NCI-H1436 treated with DMSO at 0.1 percent for 48 hours (cell line): ENCODE results near the gene MRGPRF.

Experiments
- DNase-seq: peaks from one replicate; lab custom pipeline; 2025; lab: John Stamatoyannopoulos, UW

Gene MRGPRF

DNA sequence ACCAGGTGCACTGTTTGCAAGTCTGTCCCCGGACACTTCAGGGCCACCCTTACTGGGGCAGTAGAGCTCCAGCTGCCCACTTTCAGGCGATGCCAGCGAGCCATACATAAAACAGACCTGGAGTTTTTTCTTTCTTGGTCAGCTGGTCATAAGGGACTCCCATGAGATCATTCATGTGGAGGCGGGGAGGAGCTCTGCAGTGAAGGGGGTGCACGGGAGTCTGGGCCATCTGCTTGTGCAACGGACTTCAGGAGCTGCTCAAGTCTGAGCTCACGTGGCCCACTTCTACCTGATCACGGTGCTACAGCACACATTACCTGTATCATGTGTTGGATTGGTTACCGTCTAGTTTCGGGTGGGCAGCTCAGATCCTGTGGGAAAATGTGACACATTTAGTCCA, 9.2 kb upstream of the MRGPRF start:
- DNase-seq: no peak

DNA sequence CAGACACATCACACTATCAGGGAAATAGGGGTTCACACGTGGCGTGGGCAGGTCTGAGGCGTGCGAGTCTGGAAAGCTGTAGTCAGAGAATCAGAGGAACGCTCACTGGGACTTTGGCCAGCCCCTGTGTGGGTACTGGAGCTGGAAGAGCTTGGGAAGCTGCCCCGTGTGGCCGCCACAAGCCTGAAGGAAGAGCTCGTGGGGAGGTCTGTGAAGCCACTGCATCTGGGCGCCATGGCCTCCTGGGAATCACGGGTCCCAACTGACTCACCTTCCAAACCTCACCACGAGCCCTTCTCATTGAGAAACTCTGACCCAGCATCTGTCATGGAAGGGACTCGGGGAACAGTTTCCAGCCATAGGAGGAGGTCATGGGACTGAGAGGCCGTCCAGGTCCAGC, 5.9 kb upstream of the MRGPRF start:
- DNase-seq: no peak

DNA sequence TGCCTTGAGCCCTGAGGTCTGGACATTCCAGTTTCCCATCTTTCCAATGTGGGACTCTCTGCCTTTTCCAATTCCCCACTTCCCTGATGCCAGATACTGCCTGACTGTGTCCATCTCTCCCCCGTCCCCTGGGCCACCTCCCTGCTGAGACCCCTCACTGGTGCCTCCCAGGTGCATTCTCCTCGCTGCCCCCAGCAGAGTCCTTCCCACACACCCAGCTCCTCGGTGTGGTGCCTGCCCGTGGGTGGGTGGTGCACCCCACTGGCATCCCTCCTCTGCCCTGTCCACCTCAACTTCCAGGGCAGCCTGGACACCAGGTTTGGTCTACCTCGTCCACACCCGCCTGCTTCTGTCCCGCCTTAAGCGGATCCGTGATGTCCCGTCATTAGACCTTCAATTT, 4.9 kb upstream of the MRGPRF start:
- no peak for DNase-seq

- no peak for DNase-seq
Measured at GRCh38 chr11:69014898-69015549, 2.0 kb upstream of the MRGPRF start.

DNA sequence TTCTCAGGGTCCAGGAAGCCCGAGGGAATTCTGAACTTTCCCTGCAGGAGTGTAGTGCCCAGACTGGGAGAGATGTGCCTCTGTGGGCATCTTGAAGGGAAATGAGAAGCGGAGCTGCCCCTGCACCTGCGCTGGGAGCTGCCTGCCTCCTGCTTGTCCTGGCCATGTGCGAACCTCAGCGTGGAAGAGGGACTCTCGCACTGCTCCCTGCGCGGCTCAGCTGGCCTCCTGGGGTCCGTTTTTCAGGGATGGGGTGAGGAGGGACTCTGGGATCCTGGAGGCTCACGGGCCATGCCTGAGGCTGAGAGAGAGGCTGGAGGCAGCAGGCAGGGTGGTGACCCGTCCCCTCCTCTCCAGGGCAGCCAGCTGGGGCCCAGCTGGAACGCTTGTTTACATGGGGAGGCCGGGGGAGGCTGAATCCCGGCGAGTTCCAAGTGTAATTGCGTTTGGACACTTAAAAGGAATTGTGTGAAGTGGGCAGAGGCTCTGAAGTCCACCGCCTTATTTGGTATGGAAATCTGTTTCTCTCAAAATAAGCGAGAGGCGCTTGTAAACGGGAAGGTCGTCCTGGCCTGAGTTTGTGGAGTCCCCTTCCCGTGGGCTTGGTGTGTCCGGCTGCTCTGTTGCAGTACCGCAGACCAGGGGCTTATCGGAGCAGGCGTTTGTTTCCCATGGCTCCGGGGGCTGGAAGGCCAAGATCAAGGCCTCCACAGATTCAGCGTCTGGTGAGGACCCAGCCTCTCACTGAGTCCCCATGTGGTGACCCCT, 1.2 kb upstream of the MRGPRF start:
- DNase-seq: no peak

DNA sequence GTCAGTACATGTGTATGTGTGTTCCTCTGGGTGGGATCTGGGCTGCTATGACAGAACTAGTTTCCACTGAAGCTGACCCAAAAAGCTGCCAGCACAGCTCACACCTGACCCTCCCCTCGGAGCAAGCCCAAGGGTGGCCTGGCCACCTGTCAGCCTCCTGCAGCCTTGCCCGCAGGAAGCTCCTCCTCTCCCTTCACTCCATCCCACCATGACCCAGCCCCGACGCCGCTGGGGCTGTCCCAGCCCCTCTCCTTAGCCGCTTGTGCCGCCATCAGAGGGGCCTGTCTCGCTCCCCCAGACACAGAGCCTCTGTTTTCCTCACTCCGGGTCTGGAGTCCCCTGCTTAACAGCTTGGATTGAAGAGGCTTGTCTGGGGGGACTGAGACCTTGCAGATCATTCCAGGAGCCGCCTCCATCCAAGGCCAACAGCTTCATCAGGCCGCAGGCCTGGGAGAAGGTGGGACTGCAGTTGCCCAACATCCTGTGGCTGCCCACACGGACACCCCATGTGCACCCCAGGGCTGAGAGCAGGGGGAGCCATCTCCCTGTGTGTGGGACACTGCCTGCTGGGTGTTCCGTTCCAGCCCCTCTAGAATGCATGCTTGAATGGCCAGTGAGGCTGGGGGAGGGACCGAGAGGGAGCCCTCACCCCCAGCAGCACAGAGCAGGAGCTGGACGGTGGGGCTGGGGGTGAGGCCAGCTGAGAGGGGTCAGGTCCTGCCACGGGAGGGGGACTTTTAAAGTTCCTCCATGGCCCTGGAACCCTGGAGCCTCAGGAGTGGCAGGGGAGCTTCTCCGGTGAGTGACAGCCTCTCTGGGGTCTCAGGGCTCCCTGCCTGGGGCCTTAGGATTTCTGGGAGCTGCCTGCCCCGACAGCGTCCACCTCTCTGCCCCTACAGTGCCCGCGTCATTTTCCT, 696 bp downstream of the MRGPRF start:
- DNase-seq: no peak

- no peak for DNase-seq
Measured at GRCh38 chr11:69011624-69012091, 1.4 kb downstream of the MRGPRF start.

DNA sequence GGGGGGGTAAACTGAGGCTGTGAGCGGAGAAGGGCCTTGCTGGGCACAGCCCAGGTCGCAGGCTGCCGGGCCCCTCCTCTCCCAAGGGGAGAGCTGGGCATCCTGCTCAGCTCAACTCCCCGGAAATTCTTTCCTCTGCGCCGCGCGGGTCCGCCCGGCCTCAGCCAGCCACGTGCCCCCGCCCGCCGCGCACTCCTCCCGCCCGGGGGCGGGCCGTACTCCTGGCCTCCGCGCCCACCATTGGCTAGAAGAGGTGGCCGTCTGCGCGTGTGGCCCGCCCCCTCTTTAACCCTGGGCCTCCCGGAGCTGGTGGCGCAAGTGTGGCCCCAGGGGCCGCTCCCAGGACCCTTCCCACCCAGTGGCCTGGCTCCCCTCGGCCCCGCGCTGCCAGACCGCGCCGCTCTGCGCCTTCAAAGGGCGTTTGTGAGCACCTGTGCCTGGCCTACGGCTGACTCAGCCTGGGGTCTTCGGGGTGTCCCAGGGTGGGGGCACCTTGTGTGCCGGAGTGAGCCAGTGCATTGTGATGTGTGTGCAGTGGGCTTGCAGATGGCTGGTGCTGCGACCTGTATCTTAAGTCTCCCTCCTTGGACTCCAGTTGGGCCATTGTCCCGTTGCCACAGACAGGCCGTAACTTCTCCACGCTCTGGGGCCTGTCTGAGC, 2.0 kb downstream of the MRGPRF start:
- DNase-seq: no peak

DNA sequence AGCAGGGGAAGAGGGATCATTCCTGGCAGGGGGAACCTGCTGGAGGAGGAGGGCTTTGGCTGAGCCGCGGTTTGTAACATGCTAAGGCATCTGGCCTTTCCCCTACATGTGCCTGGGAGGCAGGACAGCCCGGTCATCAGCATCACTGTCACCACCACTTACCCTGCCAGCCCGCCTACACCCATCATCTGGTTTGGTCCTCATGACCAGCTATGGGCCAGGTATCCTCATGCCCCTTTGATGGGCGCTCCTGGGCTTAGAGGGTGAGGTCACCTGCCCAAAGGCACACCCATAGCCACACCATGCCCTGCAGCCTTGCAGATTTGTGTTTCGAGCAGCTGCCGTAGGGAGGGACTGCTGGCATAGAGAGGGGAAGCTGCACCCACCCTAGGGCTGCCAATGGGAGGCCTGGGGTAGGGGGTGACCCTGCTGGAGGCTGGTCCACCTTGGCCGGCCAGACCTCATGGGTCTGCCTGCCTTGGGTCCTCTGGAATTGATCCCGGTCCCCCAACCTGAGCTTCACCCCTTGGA, 2.6 kb downstream of the MRGPRF start:
- no peak for DNase-seq

- no peak for DNase-seq
Measured at GRCh38 chr11:69009441-69010211, 3.4 kb downstream of the MRGPRF start.

GRCh38 chr11:69008737-69009440, 4.2 kb downstream of the MRGPRF start:
- no peak for DNase-seq

- DNase-seq: no peak
Measured at GRCh38 chr11:69007975-69008381, 5.1 kb downstream of the MRGPRF start.

DNA sequence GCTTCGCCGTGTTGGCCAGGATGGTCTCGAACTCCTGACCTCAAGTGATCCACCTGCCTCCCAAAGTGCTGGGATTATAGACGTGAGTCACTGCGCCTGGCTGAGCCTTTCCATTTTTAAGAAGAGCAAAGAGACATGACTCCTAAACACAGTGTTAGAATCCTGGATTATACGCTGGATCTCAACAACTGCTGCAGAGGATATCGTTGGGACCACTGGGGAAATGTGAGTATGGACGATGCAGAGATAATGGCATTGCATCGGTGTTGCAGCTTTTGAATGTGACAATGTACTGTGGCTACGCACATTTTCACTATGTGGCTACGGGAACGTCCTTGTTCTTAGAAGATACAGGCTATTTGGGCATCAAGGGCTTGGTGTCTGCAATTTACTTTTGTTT, 6.2 kb downstream of the MRGPRF start:
- DNase-seq: no peak

DNA sequence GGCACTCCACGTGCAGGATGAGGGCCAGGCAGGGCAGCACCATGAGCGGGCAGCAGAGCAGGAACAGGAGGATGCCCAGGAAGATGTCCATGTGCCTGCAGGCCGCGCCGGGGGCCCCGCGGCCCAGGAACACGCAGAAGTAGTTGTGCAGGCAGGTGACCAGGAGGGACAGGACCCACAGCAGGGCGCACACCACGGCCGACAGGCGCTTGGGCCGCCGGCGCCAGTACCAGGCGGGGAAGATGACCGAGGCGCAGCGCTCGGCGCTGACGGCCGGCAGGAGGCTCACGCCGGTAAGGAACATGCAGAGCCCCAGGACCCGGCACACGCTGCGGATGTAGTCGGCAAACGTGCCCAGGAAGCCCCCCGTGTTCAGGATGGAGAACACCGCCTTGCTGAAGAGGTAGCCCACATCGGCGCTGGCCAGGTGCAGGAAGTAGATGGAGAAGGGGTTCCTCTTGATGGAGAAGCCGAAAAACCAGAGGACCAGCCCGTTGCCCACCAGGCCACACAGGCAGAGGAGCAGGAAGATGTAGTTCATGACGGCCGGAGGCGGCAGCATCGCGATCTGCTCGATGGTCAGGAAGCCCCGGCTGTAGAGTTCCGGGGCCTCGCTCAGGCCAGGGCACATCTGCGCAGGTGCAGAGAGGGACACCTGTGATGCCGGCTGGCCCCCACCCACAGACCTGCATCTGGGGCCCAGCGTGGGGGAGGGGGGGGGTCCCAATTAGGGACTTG, 7.2 kb downstream of the MRGPRF start:
- no peak for DNase-seq

DNA sequence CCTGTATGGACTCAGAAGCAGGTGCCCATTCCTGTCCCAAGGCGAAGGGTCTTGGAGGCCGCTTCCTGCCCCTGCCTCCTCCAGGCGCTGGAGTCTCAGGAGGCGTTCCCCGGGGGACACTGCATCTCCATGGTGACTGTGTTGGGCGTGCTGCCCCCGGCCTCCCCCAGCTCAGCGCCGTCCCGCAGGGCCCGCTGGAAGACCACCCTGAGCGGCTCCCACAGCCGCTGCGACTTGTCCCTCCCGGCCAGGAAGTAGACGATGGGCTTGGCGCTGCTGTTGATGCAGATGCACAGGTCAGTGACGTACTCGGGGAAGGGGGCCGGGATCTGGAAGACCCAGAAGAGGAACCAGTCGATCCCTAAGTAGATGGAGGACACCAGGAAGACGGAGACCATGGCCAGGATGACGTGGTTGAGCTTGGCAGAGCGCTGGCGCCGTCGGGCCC, 7.8 kb downstream of the MRGPRF start:
- DNase-seq: no peak

DNA sequence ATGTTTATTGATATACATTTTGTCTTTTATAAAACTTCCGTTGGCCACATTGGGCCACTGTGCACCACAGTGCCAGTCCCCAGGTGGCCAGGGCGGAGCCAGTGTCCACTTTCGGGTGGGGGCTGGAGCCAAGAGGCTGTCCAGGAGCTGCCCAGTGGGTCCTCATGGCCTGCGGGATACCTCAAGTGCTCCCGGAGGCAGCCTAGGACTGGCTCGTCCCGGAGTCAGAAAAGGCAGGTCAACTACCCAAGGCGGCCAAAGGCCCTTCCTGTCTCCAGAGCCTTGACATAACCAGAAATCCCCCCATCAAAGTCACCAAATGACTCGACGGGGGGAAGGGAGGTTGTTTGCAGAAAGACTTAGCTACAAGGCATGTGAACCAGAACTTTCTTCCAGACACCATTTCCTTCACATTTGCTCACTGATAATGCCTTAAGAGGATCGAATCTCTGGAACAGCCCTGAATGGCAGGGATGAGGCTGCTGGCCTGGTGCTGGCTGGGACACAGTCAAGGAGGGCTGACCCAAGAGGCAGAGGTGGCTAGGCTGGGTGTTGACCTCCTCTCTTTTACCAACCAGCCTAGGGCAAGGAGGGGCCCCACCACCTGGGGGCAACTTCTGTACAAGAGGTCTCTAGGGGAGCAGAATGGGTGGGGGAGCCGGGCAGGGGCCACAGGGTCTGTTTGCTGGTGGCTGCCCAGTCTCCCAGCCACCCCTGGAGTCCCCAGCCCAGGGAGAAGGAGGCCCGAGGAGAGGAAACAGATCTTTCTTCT, 8.4 kb downstream of the MRGPRF start:
- DNase-seq: no peak

DNA sequence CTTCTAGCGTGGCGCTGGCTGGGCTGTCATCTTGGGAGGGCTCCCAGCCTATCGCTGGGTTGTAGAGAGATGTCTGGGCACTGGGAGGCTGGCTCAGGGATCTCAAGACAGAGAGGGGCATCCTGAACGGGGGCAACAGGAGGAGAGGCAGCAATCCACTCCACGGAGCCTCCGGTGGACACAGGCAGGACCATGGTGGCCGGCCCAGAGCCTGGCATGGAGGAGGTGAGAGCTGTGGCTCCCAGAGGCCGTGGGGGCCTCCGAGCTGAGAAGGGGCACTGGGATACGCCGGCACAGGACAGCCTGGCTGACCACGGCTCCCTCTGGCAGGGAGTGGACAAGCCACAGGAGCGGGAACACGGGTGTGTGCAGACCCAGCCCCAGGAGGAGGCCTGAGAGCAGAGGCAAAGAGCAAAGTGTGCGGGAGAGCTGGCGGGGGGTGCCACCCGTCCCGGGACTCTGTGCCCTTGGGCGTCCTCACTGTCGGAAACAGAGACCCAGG, 9.1 kb downstream of the MRGPRF start:
- DNase-seq: no peak

DNA sequence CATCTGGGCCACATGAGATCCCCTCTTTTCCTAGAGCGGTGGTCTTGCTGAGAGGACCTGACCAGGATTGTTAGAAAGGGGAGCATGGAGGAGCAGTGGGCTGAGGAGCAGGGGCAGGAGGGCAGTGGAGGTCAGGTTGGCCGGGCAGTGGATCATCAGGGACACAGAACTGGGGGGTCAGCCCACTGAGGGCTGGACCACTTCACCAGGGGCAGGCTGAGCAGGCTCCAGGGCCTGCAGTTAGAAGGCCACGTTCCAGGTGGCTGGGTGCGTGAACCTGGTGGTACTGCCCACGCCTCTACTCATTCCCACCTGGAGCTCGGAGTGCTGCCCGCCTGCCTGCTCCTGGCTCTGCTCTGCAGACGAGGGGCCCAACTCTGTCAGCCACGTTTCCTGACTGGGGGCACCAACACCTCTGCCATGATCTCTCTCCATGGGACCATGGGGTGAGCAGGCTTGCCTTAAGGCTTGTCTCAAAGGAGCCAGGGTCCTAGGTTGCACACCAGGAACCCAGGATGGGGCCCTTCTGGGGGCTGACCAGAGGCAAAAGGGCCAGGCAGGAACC, 9.7 kb downstream of the MRGPRF start:
- DNase-seq: no peak
